ENCODE measurements around the gene MPV17L.
"Not testable (repeated sequence)": the region's sequence is repeated elsewhere in the genome, so short reads cannot be mapped to it uniquely, and the experiment has no call there.

MPV17L gene

GRCh38 chr16:15398618-15399316 is 3.2 kb downstream of the MPV17L start:
- no peak for TF ChIP-seq CTCF (IDR thresholded peaks at IDR 0.05; ENCODE audit: low read depth, low read length, missing control alignments)
- DNase-seq (ENCODE audit: extremely low read depth, low read depth), result no peak
- no peak overlapping the region for H3K4me3 ChIP-seq (replicated peaks; ENCODE audit: low read depth, low read length)

GRCh38 chr16:15399317-15399716 is 3.8 kb downstream of the MPV17L start:
- TF ChIP-seq CTCF (IDR thresholded peaks at IDR 0.05; ENCODE audit: low read depth, low read length, missing control alignments), result no peak
- no peak overlapping the region for H3K4me3 ChIP-seq (replicated peaks; ENCODE audit: low read depth, low read length)
- no peak for DNase-seq (ENCODE audit: extremely low read depth, low read depth)

GRCh38 chr16:15400314-15400713 is 4.8 kb downstream of the MPV17L start:
- not testable (repeated sequence) for DNase-seq (ENCODE audit: extremely low read depth, low read depth); H3K4me3 ChIP-seq (replicated peaks; ENCODE audit: low read depth, low read length)

GRCh38 chr16:15401972-15402371 is 6.4 kb downstream of the MPV17L start:
- no peak for DNase-seq (ENCODE audit: extremely low read depth, low read depth)
- no peak overlapping the region for H3K4me3 ChIP-seq (replicated peaks; ENCODE audit: low read depth, low read length)
- TF ChIP-seq CTCF (IDR thresholded peaks at IDR 0.05; ENCODE audit: low read depth, low read length, missing control alignments), result no peak

- no peak for TF ChIP-seq CTCF (IDR thresholded peaks at IDR 0.05; ENCODE audit: low read depth, low read length, missing control alignments)
- no peak for DNase-seq (ENCODE audit: extremely low read depth, low read depth)
- no peak overlapping the region for H3K4me3 ChIP-seq (replicated peaks; ENCODE audit: low read depth, low read length)
Observed at GRCh38 chr16:15403392-15403995, 7.9 kb downstream of the MPV17L start.

- DNase-seq (ENCODE audit: extremely low read depth, low read depth); H3K4me3 ChIP-seq (replicated peaks; ENCODE audit: low read depth, low read length): not testable (repeated sequence)
Observed at GRCh38 chr16:15404091-15404490, 8.5 kb downstream of the MPV17L start.

- TF ChIP-seq CTCF (IDR thresholded peaks at IDR 0.05; ENCODE audit: low read depth, low read length, missing control alignments), result no peak
- no peak overlapping the region for H3K4me3 ChIP-seq (replicated peaks; ENCODE audit: low read depth, low read length)
- no peak for DNase-seq (ENCODE audit: extremely low read depth, low read depth)
Observed at GRCh38 chr16:15404792-15405191, 9.2 kb downstream of the MPV17L start.

- DNase-seq (ENCODE audit: extremely low read depth, low read depth); H3K4me3 ChIP-seq (replicated peaks; ENCODE audit: low read depth, low read length): not testable (repeated sequence)
Observed at GRCh38 chr16:15407756-15408155, 12.2 kb downstream of the MPV17L start.

GRCh38 chr16:15409476-15409875 is 13.9 kb downstream of the MPV17L start:
- not testable (repeated sequence) for H3K4me3 ChIP-seq (replicated peaks; ENCODE audit: low read depth, low read length); DNase-seq (ENCODE audit: extremely low read depth, low read depth)

All from HFF-Myc (cell line).